HG03378 (cell line): ENCODE data around the gene ZNF784.
"Not testable (repeated sequence)": the region's sequence is repeated elsewhere in the genome, so short reads cannot be mapped to it uniquely, and the experiment has no call there.

Source experiments
- ATAC-seq: cut with Tn5 transposase; IDR thresholded peaks from one replicate; pipeline ENCODE4 v1.9.1; 2021; ENCODE audit warnings: mild to moderate bottlenecking, moderate library complexity; ENCODE audit not compliant: unreplicated experiment

Gene ZNF784

GRCh38 chr19:55586976-55587668, 37.2 kb downstream of the ZNF784 start:
- ATAC-seq: no peak

- ATAC-seq: no peak
Measured at GRCh38 chr19:55585658-55586339, 38.6 kb downstream of the ZNF784 start.

GRCh38 chr19:55584871-55585270, 39.5 kb downstream of the ZNF784 start:
- no peak for ATAC-seq

GRCh38 chr19:55583897-55584296, 40.5 kb downstream of the ZNF784 start:
- ATAC-seq: not testable (repeated sequence)

GRCh38 chr19:55582284-55582683, 42.1 kb downstream of the ZNF784 start:
- not testable (repeated sequence) for ATAC-seq

- ATAC-seq: no peak
Measured at GRCh38 chr19:55581823-55582223, 42.5 kb downstream of the ZNF784 start.

- ATAC-seq: no peak
Measured at GRCh38 chr19:55581145-55581822, 43.1 kb downstream of the ZNF784 start.

- ATAC-seq: no peak
Measured at GRCh38 chr19:55580628-55581144, 43.7 kb downstream of the ZNF784 start, which contains the start of gene ZNF579. Gene ZNF579 (minus strand): TSS chr19:55580848. CDS start chr19:55579639, 1,209 bp downstream.

- ATAC-seq: no peak
Measured at GRCh38 chr19:55579766-55580621, 44.4 kb downstream of the ZNF784 start.

GRCh38 chr19:55578761-55579747, 45.3 kb downstream of the ZNF784 start:
- ATAC-seq: no peak

- ATAC-seq: no peak
Measured at GRCh38 chr19:55578031-55578760, 46.2 kb downstream of the ZNF784 start.

- ATAC-seq: no peak
Measured at GRCh38 chr19:55576746-55577145, 47.6 kb downstream of the ZNF784 start.

GRCh38 chr19:55573929-55574328, 50.4 kb downstream of the ZNF784 start:
- ATAC-seq: not testable (repeated sequence)
